Placental pericyte (primary cell): Measurements from ENCODE around the gene ANKRD30B. TPM values are rescaled to one million over a fixed set of nuclear protein-coding genes. Genes with fewer than 3 reads are reported as not detected.

ENCODE experiments used
- small RNA-seq: library from RNA; depleted of rRNA; stranded (forward); fragments of <200 nt; gene quantifications from one replicate; pipeline ENCODE3, GENCODE V24; 2012; ENCODE audit warnings: low replicate concordance
- total RNA-seq: library from RNA; depleted of rRNA; stranded (reverse); fragments of >200 nt; gene quantifications from 2 replicates; pipeline ENCODE4 v1.2.3, GENCODE V29; 2012

The ANKRD30B gene, protein sequence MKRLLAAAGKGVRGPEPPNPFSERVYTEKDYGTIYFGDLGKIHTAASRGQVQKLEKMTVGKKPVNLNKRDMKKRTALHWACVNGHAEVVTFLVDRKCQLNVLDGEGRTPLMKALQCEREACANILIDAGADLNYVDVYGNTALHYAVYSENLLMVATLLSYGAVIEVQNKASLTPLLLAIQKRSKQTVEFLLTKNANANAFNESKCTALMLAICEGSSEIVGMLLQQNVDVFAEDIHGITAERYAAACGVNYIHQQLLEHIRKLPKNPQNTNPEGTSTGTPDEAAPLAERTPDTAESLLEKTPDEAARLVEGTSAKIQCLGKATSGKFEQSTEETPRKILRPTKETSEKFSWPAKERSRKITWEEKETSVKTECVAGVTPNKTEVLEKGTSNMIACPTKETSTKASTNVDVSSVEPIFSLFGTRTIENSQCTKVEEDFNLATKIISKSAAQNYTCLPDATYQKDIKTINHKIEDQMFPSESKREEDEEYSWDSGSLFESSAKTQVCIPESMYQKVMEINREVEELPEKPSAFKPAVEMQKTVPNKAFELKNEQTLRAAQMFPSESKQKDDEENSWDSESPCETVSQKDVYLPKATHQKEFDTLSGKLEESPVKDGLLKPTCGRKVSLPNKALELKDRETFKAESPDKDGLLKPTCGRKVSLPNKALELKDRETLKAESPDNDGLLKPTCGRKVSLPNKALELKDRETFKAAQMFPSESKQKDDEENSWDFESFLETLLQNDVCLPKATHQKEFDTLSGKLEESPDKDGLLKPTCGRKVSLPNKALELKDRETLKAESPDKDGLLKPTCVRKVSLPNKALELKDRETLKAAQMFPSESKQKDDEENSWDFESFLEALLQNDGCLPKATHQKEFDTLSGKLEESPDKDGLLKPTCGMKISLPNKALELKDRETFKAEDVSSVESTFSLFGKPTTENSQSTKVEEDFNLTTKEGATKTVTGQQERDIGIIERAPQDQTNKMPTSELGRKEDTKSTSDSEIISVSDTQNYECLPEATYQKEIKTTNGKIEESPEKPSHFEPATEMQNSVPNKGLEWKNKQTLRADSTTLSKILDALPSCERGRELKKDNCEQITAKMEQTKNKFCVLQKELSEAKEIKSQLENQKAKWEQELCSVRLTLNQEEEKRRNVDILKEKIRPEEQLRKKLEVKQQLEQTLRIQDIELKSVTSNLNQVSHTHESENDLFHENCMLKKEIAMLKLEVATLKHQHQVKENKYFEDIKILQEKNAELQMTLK (N-terminal part only)
- 0.14 and 0.88 TPM in 2 replicates for total RNA-seq

DNA sequence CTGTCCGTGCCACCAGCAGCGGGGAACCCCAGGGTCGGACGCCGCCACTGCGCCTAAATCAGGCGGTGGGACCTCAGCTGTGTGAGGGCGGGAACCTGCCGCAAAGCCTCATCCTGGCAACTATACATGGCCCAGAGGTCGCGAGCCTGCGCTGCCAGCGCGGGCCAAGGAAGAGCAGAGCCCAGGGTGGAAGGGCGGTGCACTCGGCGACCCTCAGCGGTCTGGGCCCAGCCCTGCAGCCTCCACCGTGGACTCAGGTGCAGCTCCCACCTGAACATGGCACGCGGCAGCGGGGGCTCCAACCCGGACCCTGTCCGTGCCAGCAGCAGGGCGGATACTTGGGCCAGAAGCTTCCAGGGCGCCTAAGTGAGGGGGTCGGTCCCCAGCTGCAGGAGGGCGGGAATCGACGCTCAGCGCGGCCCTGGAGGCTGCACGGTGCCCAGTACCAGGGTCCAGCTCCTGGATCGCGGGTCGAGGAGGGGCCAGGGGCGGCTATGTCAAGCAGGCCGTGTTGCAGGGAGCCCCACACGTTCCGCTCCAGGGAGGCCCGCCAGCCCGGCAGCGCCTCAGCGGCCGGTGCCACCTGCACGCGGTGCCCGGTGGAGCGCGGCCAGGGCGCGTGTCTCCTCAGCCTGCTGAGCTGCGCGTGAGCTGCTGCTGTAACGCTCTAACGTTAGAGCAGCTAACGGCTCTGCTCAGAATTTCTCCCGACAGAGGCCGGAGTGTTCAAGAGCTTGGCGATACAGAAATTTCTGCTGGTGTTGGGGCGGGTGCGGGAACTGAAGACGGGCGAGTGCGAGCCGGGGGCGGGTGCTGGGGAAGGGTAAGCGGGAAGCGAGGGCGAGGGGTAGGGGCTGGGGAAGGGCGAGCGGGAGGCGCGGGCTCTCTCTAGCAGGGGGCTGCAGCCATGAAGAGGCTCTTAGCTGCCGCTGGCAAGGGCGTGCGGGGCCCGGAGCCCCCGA is at the start of gene ANKRD30B:
Gene ANKRD30B (plus strand): TSS at position 660 of the 962 bp plus-strand sequence. CDS start 248 bp downstream, at position 908.

Small RNA genes lying within 50 kb of the gene (small RNA-seq; reads per million reads assigned to genes)
- not detected for gene MIR3156-2
- not detected for gene RNU6-1210P

Other genes starting within 250 kb of the ANKRD30B start
- under 0.01 TPM in 1 of 2 replicates, not detected in the other for gene POTEC, start 204.6 kb upstream of the ANKRD30B start, total RNA-seq